HG03045 (cell line): ENCODE measurements around the gene NUP214.

Experiments used
- ATAC-seq: cut with Tn5 transposase; IDR thresholded peaks from one replicate; pipeline ENCODE4 v1.9.1; 2021; ENCODE audit warnings: mild to moderate bottlenecking, moderate library complexity; ENCODE audit not compliant: unreplicated experiment

Gene NUP214

GRCh38 chr9:131274674-131275331, 149.4 kb downstream of the NUP214 start:
- ATAC-seq = no peak

GRCh38 chr9:131275332-131276093, 150.1 kb downstream of the NUP214 start:
- no peak for ATAC-seq

- ATAC-seq = no peak
Measured at GRCh38 chr9:131276094-131276888, 150.9 kb downstream of the NUP214 start, which contains the start of gene FAM78A. Gene FAM78A (minus strand): TSS chr9:131276510. CDS start chr9:131276179, 331 bp downstream.

- ATAC-seq = no peak
Measured at GRCh38 chr9:131276891-131277286, 151.5 kb downstream of the NUP214 start.

- ATAC-seq = no peak
Measured at GRCh38 chr9:131277287-131277909, 152.0 kb downstream of the NUP214 start.

- ATAC-seq = no peak
Measured at GRCh38 chr9:131277910-131278701, 152.7 kb downstream of the NUP214 start.

DNA sequence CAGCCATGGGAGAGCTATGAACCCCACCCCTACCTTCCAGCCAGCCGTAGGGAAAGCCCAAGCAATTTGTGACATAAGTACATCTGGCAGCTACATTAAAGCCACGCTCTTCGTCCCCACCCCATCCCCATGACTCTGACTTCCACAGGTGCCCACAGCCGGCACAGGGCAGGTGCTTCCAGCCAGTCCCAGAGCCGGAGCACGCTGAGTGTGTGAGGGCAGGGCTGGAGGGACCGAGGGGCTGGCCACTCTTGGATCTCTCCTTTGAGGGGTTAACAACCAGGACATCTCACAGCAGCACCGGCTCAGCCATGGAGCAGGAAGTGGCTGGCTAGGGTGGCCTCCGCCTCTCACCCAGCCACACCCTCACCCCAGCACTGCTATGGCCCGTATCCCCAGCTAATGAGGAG, 153.3 kb downstream of the NUP214 start:
- no peak for ATAC-seq

DNA sequence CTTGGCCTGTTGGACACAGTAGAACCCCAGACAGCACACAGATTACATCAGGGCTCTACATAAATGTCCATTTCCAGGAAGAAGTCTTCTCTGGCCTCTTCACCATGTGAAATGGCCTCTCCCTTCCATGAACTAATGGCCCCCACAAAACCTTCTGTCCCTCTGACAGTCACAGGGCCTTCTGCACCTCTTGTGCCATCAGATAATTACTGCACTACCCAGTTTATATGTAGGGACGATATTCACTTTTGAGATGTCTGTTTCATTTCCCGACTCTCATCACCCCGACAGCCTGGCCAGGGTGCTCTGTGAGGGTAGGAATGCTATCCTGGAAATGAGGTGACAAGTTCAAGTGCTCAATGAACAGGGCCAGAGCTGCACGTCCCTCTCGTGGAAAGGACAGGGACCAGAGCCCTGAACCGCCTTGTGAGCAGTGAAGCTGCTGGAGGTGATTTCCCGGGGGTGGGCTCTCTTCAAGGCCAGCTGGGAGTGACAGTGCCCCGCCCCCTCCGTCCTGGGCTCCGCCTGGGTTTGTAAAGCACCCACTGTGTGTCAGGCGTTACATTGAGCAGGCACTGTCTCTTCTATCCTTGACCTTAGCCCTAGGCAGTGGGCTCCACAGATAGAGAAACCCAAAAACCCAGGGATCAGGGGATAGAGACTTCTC, 153.9 kb downstream of the NUP214 start:
- ATAC-seq = no peak

DNA sequence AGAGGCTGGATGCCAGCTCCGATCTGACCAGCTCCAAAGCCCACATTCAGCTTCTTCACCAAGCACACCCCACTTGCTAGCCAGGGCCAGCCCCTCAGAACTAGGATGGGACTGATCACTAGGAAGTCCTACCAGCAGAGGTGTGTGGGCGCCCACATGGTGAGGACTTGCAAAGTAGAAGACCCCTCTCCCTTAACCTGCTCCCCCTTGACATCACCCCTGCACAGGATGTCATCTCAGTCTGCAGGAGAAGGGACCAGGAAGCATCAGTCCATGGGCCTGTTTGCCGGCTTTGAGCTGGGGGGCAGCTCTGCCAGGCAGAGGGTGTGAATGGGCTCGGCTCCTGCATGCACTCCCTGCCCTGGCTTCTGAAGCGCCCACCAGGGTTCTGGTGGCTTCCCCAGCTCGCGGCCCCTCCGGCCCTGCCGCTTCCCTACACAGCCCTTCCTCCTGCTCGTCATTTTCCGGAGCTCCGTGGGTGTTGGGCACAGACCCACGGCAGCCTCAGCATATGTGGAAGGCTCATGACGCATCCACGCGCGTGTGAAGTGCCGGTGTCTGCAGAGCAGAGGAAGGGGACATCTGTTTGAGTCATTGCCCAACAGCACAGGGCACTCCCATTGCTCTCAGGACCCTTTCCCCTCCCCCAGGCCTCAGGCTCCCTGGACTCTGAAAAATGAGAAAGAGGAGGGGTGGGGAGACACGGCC, 154.6 kb downstream of the NUP214 start:
- no peak for ATAC-seq

DNA sequence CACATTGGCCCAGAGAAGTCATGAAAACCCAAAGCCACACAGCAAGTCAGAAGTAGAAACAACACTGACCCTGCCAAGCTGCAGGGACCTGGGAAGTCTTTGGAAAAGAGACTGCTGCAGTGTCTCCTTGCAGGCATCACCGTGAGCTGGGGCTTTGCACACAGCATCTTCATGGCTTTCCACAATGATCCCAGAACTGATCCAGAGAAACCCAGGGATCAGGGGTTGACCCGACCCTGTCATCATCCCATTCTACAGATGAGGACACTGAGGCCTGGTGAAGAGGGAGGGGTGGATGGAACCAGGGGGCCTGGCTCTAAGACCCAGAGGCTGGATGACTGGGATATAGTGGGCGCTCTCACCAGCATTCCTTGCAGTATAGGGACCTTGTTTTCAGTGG, 155.3 kb downstream of the NUP214 start:
- no peak for ATAC-seq

- ATAC-seq = no peak
Measured at GRCh38 chr9:131281119-131281965, 156.0 kb downstream of the NUP214 start.

- ATAC-seq = no peak
Measured at GRCh38 chr9:131282175-131282574, 156.8 kb downstream of the NUP214 start.

- ATAC-seq = no peak
Measured at GRCh38 chr9:131282688-131283422, 157.5 kb downstream of the NUP214 start.
